ENCODE measurements around the gene TIMP2.

GRCh38 chr17:78806451-78806850 is 118.7 kb downstream of the TIMP2 start:
- TF ChIP-seq CTCF (IDR thresholded peaks at IDR 0.05; ENCODE audit: poor library complexity, severe bottlenecking) (no peak), EZH2 (IDR thresholded peaks at IDR 0.05; ENCODE audit: borderline replicate concordance, insufficient read depth, low read length, poor library complexity, severe bottlenecking) (no peak), REST (IDR thresholded peaks at IDR 0.05; ENCODE audit: borderline replicate concordance) (no peak), RAD21 (conservative IDR thresholded peaks at IDR 0.05) (no peak), TAF1 (IDR thresholded peaks at IDR 0.05; ENCODE audit: low read depth) (no peak), EP300 (conservative IDR thresholded peaks at IDR 0.05; ENCODE audit: poor library complexity, severe bottlenecking) (no peak), MXI1 (conservative IDR thresholded peaks at IDR 0.05; ENCODE audit: poor library complexity, severe bottlenecking) (no peak), SMC3 (conservative IDR thresholded peaks at IDR 0.05; ENCODE audit: poor library complexity) (no peak)
